Measurements from ENCODE around the gene AHRR. TPM values are rescaled to one million over a fixed set of nuclear protein-coding genes. Genes with fewer than 3 reads are reported as not detected.

The AHRR gene
- polyA plus RNA-seq, 1 donor = 3.9 TPM

DNA sequence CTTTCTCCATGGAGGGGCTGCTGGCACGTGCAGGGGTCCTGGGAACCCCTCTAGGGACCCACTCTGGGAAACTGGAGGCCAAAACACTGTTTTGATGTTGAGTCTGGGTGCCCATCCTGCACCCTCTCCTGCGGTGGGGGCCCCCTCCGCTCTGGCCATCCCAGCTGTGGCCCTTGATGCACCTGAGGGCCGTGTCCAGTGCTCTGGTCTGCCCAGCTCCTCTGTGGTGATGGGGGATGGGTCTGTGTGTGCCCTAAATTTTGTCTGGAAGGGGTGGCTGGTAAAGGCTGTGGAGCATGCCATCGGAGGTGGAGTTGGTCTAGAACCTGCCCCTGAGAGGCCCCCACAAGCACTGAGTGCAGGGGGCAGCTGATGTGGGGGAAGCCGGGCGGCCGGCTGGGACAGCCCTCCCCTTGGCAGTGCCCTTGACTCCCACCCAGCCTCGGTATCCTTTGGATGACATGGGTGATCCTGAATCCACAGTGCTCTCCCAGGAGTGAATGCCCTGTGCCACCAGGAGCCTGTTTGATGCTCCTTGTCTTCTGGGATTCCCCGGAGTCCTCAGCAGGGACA lies 26.3 kb downstream of the AHRR start:
- H3K4me3 ChIP-seq (ENCODE audit: low read length) = no peak overlapping the region
- DNase-seq = no peak
- peaks cover 2% of the 10 kb centered on the region for H3K4me1 ChIP-seq (ENCODE audit: control insufficient read depth, insufficient read depth, low read length)
- H3K36me3 ChIP-seq (ENCODE audit: control insufficient read depth, insufficient read depth, low read length) = no peaks in the 10 kb centered on the region
- peaks cover 7% of the 10 kb centered on the region for H3K9me3 ChIP-seq (ENCODE audit: control insufficient read depth, low read depth, low read length)
- WGBS (ENCODE audit: insufficient coverage, low lambda C conversion rate) = no CpG with 5 or more reads among the region's 10 CpGs
- peaks cover 14% of the 10 kb centered on the region for H3K27me3 ChIP-seq (ENCODE audit: control insufficient read depth, insufficient read depth, low read length)
- no peak overlapping the region for H3K27ac ChIP-seq (ENCODE audit: low read length)

DNA sequence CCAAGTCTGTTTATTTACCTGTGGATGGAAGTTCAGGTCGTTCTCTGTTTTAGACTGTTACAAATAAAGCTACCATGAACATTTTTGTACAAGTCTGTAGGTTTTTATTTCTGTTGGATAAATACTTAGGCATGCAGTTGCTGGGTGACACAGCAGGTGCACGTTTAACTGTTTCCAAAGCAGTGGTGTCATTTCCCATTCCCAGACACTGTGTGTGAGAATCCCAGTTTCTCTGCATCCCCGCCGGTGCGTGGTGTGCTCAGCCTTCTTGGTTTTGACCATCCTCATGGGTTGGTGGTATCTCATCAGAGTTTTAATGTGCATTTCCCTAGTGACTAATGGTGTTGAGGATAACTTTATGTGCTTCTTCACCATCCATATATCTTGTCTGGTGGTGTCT lies 27.2 kb downstream of the AHRR start:
- Histone ChIP-seq H3K27me3 (ENCODE audit: control insufficient read depth, insufficient read depth, low read length) (peaks cover 6% of the 10 kb centered on the region), H3K9me3 (ENCODE audit: control insufficient read depth, low read depth, low read length) (no peaks in the 10 kb centered on the region), H3K36me3 (ENCODE audit: control insufficient read depth, insufficient read depth, low read length) (no peaks in the 10 kb centered on the region), H3K4me1 (ENCODE audit: control insufficient read depth, insufficient read depth, low read length) (peaks cover 2% of the 10 kb centered on the region), H3K27ac (ENCODE audit: low read length) (no peak overlapping the region), H3K4me3 (ENCODE audit: low read length) (no peak overlapping the region)
- DNase-seq = no peak
- WGBS (ENCODE audit: insufficient coverage, low lambda C conversion rate) = no CpG with 5 or more reads among the region's 5 CpGs

DNA sequence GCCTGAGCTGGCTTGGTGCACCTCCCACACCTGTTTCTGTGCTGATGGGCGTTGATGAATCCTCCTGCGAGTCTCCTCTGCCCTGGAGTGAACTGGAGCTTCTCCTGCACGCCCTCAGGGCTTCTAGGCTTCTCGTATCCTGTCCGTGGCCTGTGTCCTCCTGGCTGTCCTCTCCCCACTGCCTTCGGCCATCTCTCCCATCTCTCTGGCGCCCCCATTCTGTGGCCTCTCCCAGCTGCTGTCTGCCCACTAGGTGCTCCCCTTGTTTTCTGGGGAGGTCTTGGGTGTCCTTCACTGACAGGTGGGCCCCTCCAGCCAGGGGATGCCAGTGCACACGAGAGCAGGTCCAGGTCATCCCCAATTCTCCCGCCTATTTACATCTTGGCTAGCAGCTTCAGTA lies 28.8 kb downstream of the AHRR start:
- H3K4me3 ChIP-seq (ENCODE audit: low read length) = no peak overlapping the region
- H3K36me3 ChIP-seq (ENCODE audit: control insufficient read depth, insufficient read depth, low read length) = no peaks in the 10 kb centered on the region
- H3K27ac ChIP-seq (ENCODE audit: low read length) = no peak overlapping the region
- peaks cover 6% of the 10 kb centered on the region for H3K27me3 ChIP-seq (ENCODE audit: control insufficient read depth, insufficient read depth, low read length)
- DNase-seq = no peak
- H3K9me3 ChIP-seq (ENCODE audit: control insufficient read depth, low read depth, low read length) = no peaks in the 10 kb centered on the region
- no CpG with 5 or more reads among the region's 9 CpGs for WGBS (ENCODE audit: insufficient coverage, low lambda C conversion rate)
- no peaks in the 10 kb centered on the region for H3K4me1 ChIP-seq (ENCODE audit: control insufficient read depth, insufficient read depth, low read length)

DNA sequence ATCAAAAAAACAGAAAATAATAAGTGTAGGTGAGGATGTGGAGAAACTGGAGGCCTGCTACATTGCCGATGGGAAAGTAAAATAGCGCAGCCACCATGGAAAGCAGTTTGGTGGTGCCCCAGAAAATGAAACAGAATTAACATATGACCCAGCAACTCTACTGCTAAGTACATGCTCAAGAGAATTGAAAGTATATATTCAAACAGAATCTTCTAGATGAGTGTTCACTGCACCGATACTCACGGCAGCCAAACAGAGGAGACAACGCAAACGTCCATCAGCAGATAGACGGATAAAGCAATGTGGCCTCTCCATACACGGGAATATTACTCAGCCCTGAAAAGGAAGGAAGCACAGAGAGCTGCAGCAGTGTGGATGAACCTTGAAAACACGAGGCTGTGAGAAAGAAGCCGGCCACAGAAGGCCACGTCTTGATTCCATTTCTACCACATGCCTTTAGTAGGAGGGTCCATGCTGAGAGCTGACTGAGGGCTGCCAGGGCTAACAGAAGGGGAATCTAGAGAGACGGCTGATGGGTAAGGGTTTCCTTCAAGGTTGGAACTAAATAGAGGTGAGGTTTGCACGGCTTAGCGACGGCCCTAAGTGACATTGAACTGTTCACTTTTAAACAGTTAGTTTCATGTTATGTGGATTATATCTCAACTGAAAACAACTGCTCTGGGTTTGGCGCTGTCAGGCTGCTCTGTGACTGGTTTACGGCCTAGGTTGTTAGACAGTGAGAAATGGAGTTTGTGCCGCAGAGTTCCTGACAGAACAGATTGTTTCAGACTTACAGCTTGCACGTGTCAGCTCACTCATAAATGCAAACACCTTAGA lies 29.8 kb downstream of the AHRR start:
- Histone ChIP-seq H3K9me3 (ENCODE audit: control insufficient read depth, low read depth, low read length) (no peaks in the 10 kb centered on the region), H3K27me3 (ENCODE audit: control insufficient read depth, insufficient read depth, low read length) (peaks cover 6% of the 10 kb centered on the region), H3K36me3 (ENCODE audit: control insufficient read depth, insufficient read depth, low read length) (no peaks in the 10 kb centered on the region), H3K27ac (ENCODE audit: low read length) (no peak overlapping the region), H3K4me3 (ENCODE audit: low read length) (no peak overlapping the region), H3K4me1 (ENCODE audit: control insufficient read depth, insufficient read depth, low read length) (no peaks in the 10 kb centered on the region)
- WGBS (ENCODE audit: insufficient coverage, low lambda C conversion rate) = 100% methylated on average over 2 of the region's 19 CpGs
- DNase-seq = no peak

DNA sequence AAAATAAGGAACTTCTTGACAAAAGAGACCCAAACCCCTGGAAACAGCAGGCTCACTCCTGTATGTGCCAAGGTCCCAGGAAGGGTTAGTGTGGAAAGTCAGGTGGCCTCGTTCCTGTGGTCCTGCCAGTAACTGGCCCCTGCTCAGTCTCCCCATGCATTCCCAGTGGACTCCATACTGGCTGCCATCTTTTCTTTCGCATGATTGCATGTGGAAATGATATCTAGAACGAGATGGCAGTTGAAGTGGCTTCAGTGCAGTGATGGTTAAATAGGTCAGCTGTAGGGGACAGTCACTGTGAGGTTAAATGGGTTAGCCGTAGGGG lies 30.4 kb downstream of the AHRR start:
- WGBS (ENCODE audit: insufficient coverage, low lambda C conversion rate) = no CpG with 5 or more reads among the region's 4 CpGs
- Histone ChIP-seq H3K9me3 (ENCODE audit: control insufficient read depth, low read depth, low read length) (no peaks in the 10 kb centered on the region), H3K36me3 (ENCODE audit: control insufficient read depth, insufficient read depth, low read length) (no peaks in the 10 kb centered on the region), H3K27me3 (ENCODE audit: control insufficient read depth, insufficient read depth, low read length) (peaks cover 3% of the 10 kb centered on the region), H3K4me1 (ENCODE audit: control insufficient read depth, insufficient read depth, low read length) (no peaks in the 10 kb centered on the region), H3K4me3 (ENCODE audit: low read length) (no peak overlapping the region), H3K27ac (ENCODE audit: low read length) (no peak overlapping the region)
- no peak for DNase-seq

DNA sequence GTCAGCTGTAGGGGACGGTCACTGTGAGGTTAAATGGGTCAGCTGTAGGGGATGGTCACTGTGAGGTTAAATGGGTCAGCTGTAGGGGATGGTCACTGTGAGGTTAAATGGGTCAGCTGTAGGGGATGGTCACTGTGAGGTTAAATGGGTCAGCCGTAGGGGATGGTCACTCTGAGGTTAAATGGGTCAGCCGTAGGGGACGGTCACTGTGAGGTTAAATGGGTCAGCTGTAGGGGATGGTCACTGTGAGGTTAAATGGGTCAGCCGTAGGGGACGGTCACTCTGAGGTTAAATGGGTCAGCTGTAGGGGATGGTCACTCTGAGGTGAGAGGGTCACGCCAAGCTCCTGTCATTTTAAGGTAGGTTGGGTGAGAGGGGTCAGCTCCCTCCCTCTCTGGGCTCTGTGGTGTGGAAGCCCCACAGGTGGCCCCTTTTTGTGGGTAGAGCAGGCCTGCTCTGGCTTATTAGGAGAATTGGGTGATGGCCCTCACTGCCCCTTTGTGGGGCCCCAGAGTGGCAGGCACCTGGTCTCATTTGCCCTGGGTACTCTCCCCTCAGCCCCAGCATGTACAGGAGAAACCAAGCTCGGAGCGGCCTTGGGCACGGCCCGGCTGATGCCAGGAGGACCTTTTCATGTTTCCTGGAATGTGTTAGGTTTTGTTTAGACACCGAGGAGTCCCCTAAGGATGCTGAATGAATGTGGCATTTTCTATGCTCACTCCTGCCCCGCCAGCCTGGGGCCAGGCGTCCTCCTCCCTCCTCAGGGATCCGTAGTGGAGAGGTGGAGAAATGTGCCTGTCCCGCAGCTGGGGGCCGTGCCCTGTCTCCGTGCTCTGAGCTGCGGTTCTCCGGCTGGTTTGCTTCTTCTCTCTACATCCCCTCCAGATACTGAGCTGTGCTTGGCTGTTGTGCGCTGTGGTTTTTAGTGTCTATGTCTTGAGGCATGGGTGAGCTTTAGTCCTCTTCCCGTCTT lies 31.4 kb downstream of the AHRR start:
- Histone ChIP-seq H3K4me3 (ENCODE audit: low read length) (no peak overlapping the region), H3K27me3 (ENCODE audit: control insufficient read depth, insufficient read depth, low read length) (no peaks in the 10 kb centered on the region), H3K4me1 (ENCODE audit: control insufficient read depth, insufficient read depth, low read length) (no peaks in the 10 kb centered on the region), H3K27ac (ENCODE audit: low read length) (no peak overlapping the region), H3K36me3 (ENCODE audit: control insufficient read depth, insufficient read depth, low read length) (no peaks in the 10 kb centered on the region), H3K9me3 (ENCODE audit: control insufficient read depth, low read depth, low read length) (no peaks in the 10 kb centered on the region)
- no peak for DNase-seq
- no CpG with 5 or more reads among the region's 22 CpGs for WGBS (ENCODE audit: insufficient coverage, low lambda C conversion rate)

DNA sequence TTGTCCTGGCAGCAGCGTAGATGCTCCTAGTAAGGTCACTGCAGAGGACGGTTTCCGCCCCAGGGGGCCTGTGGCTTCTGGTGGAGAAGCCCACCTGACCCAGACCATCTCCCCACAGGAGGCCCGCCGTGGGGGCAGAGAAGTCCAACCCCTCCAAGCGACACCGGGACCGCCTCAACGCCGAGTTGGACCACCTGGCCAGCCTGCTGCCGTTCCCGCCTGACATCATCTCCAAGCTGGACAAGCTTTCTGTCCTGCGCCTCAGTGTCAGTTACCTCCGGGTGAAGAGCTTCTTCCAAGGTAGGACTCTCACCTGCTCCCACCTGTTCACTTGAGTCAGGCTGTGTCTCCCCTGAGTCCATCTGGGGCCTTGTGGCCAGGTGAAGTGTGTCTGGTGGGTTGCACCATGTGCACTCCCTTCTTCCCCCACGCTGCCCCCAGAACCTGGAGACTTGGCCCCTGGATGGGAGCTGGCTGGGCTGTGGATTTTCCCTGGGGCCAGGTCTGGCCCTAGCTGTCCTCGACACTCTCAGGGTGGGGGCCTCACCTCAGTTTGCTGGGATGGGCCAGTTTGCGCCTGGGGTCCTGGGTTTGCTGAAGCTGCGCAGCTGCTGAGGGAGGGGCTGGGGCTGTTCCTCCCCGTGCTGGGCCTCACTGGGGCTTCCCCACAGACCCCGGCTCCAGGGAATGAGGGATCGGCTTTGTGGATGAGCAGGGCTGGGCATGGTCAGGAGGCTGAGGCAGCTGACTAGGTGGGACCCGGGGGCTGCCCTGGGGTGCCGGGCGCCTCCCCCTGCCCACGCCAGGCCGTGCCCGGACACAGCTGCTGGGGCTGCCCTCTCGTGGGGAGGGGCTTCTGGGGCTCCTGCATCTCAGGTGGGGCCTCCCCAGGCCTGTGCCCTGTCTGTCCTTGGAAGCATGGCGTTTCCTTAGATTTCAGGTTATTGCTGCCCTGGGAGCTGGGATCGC lies 32.4 kb downstream of the AHRR start:
- no peak overlapping the region for H3K27ac ChIP-seq (ENCODE audit: low read length)
- no peak overlapping the region for H3K4me3 ChIP-seq (ENCODE audit: low read length)
- H3K27me3 ChIP-seq (ENCODE audit: control insufficient read depth, insufficient read depth, low read length) = no peaks in the 10 kb centered on the region
- no peaks in the 10 kb centered on the region for H3K4me1 ChIP-seq (ENCODE audit: control insufficient read depth, insufficient read depth, low read length)
- H3K36me3 ChIP-seq (ENCODE audit: control insufficient read depth, insufficient read depth, low read length) = no peaks in the 10 kb centered on the region
- no CpG with 5 or more reads among the region's 30 CpGs for WGBS (ENCODE audit: insufficient coverage, low lambda C conversion rate)
- no peaks in the 10 kb centered on the region for H3K9me3 ChIP-seq (ENCODE audit: control insufficient read depth, low read depth, low read length)
- DNase-seq = no peak

DNA sequence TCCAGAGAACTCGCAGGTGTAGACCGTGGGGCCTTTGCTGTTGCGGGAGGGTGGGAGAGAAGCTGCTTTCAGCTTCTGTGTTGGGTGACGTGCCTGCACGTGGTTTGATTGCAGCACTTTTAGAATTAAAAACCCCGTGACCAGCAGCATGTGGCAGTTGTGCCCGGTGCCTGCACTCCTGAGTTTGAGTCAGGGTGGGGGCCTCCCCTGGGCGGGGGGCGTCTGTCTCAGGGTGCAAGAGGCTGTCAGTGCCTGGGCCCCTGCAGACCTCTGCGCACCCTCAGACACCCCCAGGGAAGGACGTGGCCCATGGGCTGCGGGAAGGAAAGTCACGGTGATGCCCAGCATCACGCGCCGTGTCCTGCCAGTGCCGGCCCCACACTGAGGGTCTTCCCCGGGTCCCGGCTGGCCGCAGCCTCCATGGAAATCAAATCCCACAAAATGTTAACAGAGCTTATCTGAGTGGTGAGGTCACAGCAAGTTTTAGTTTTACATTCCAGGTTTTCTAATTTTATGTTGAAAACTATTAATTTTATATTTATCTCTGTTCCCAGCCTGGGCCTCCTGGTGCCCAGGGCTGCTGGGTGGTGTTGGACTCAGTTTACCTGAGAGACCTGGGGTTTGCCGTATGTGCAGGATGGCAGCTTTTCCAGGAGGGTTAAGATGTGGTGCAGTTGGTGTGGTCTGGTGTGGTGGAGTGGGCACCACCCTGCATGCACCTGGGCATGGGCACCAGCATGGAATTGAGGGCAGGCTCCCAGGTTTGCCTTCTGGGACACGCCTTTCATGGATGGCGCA lies 33.3 kb downstream of the AHRR start:
- no peaks in the 10 kb centered on the region for H3K9me3 ChIP-seq (ENCODE audit: control insufficient read depth, low read depth, low read length)
- no peak overlapping the region for H3K4me3 ChIP-seq (ENCODE audit: low read length)
- H3K27ac ChIP-seq (ENCODE audit: low read length) = no peak overlapping the region
- H3K27me3 ChIP-seq (ENCODE audit: control insufficient read depth, insufficient read depth, low read length) = no peaks in the 10 kb centered on the region
- WGBS (ENCODE audit: insufficient coverage, low lambda C conversion rate) = no CpG with 5 or more reads among the region's 23 CpGs
- no peak for DNase-seq
- no peaks in the 10 kb centered on the region for H3K36me3 ChIP-seq (ENCODE audit: control insufficient read depth, insufficient read depth, low read length)
- H3K4me1 ChIP-seq (ENCODE audit: control insufficient read depth, insufficient read depth, low read length) = peaks cover 4% of the 10 kb centered on the region

DNA sequence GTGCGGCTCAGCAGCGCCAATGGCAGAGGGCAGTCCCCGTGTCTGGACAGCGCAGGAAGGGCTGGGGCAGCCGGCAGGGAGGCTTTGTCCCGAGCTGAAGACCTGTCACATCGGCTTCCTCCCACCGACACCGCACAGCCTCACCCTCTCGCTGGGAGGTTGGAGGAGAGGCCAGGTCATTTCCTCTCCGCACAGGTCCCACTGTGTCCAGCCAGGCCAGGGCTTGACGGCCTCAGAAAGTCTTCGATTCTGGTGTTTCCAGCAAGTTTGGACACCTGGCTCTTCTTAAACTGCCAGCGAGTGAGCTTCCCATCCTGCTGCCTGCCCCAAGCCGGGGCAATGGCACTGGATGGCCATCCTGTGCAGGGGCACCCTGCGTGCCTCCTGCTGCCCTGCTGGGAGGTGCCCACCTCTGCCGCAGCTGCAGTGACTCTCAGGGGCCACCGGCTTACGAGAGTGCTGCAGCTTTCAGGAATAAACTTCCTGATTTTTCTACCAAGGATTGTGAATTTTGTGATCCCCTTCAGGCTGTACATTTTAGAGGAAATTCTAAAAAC lies 33.9 kb downstream of the AHRR start:
- WGBS (ENCODE audit: insufficient coverage, low lambda C conversion rate) = no CpG with 5 or more reads among the region's 19 CpGs
- no peak overlapping the region for H3K4me3 ChIP-seq (ENCODE audit: low read length)
- H3K9me3 ChIP-seq (ENCODE audit: control insufficient read depth, low read depth, low read length) = no peaks in the 10 kb centered on the region
- no peak overlapping the region for H3K27ac ChIP-seq (ENCODE audit: low read length)
- H3K27me3 ChIP-seq (ENCODE audit: control insufficient read depth, insufficient read depth, low read length) = no peaks in the 10 kb centered on the region
- DNase-seq = no peak
- no peaks in the 10 kb centered on the region for H3K36me3 ChIP-seq (ENCODE audit: control insufficient read depth, insufficient read depth, low read length)
- H3K4me1 ChIP-seq (ENCODE audit: control insufficient read depth, insufficient read depth, low read length) = peaks cover 7% of the 10 kb centered on the region
